Measurements from ENCODE around the gene PRKCE. TPM values are rescaled to one million over a fixed set of nuclear protein-coding genes. Genes with fewer than 3 reads are reported as not detected.

PRKCE gene
- total RNA-seq, 1 experiment from 2014 or later = 1.3 TPM

DNA sequence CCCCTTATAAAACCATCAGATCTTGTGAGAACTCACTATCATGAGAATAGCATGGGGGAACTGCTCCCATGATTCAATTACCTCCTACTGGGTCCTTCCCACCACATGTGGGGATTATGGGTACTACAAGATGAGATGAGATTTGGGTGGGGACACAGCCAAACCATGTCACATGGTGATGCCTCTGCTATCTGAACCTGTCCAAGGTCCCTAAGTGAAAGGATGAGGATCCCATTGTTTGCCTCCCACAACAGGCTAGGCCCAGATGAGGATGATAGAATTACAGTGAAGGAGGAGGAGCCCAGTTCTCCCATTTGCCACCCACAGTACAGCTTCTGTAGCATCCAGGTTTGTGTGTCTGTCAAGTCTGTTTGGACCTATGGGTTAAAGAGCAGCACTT is 65.4 kb downstream of the PRKCE start:
- H3K79me2 ChIP-seq (ENCODE audit: insufficient read depth, low read length) = no peaks in the 10 kb centered on the region
- H2BK12ac ChIP-seq (ENCODE audit: insufficient read length, low read depth, low read length) = no peak overlapping the region
- no peak overlapping the region for H3K27ac Mint-ChIP-seq
- no peak overlapping the region for H4K91ac ChIP-seq (ENCODE audit: insufficient read length, low read depth, low read length)
- no peaks in the 10 kb centered on the region for H3K79me1 ChIP-seq (ENCODE audit: insufficient read depth, low read depth, low read length, poor library complexity, severe bottlenecking)
- no peak overlapping the region for H3K23ac ChIP-seq (ENCODE audit: insufficient read length, low read depth, low read length)
- no peak overlapping the region for H3K18ac ChIP-seq (ENCODE audit: insufficient read length, low read depth, low read length)
- H2BK120ac ChIP-seq (ENCODE audit: low read depth, low read length, poor library complexity, severe bottlenecking) = no peak overlapping the region
- no peak overlapping the region for H3K27ac ChIP-seq (ENCODE audit: insufficient read length, low read depth, low read length)
- peaks cover 6% of the 10 kb centered on the region; the same call in 1 of the 2 replicates for H3K4me1 ChIP-seq (ENCODE audit: insufficient read depth, low read length)
- H3K14ac ChIP-seq (ENCODE audit: insufficient read depth, low read length) = no peak overlapping the region
- no peak for DNase-seq
- H3T11ph ChIP-seq (ENCODE audit: low read length) = no peak overlapping the region
- no peak overlapping the region for H2AFZ ChIP-seq (ENCODE audit: low read length)
- H2BK5ac ChIP-seq (ENCODE audit: insufficient read length, low read length) = no peak overlapping the region
- no peaks in the 10 kb centered on the region for H3K9me3 ChIP-seq (ENCODE audit: control insufficient read depth, low read depth, low read length)
- no peak overlapping the region for H3K4me2 ChIP-seq (ENCODE audit: insufficient read depth, insufficient read length, low read length)
- H2AK5ac ChIP-seq (ENCODE audit: insufficient read length, low read length) = no peak overlapping the region
- H3K4me3 Mint-ChIP-seq = no peak overlapping the region
- H3K9me3 Mint-ChIP-seq = no peaks in the 10 kb centered on the region; a peak in 1 of 5 replicates
- no peaks in the 10 kb centered on the region for H3K36me3 Mint-ChIP-seq (ENCODE audit: insufficient read depth in 1 of 3, low read depth in 3 of 3)
- no peak overlapping the region for H3K9ac ChIP-seq (ENCODE audit: extremely low read depth, insufficient read length, low read length)
- no peak overlapping the region for H2BK15ac ChIP-seq (ENCODE audit: low read depth, low read length)
- no peak overlapping the region for H4K5ac ChIP-seq (ENCODE audit: insufficient read length, low read depth, low read length)
- peaks cover 11 to 13% of the 10 kb centered on the region in 2 experiments for H3K4me1 Mint-ChIP-seq
- H3K27me3 ChIP-seq (ENCODE audit: insufficient read depth, low read length) = no peaks in the 10 kb centered on the region
- H4K8ac ChIP-seq (replicated peaks; ENCODE audit: insufficient read length, low read depth, low read length) = no peak overlapping the region
- no peak overlapping the region for H3K4ac ChIP-seq (ENCODE audit: low read depth, low read length)
- H3K27me3 Mint-ChIP-seq (ENCODE audit: low read depth) = no peaks in the 10 kb centered on the region; the same call in 1 of the 2 replicates
- H2BK20ac ChIP-seq (ENCODE audit: low read depth, low read length, poor library complexity, severe bottlenecking) = no peak overlapping the region
- H4K20me1 ChIP-seq (ENCODE audit: control insufficient read depth, insufficient read depth, insufficient read length) = no peaks in the 10 kb centered on the region
- TF ChIP-seq, protein P1, sequence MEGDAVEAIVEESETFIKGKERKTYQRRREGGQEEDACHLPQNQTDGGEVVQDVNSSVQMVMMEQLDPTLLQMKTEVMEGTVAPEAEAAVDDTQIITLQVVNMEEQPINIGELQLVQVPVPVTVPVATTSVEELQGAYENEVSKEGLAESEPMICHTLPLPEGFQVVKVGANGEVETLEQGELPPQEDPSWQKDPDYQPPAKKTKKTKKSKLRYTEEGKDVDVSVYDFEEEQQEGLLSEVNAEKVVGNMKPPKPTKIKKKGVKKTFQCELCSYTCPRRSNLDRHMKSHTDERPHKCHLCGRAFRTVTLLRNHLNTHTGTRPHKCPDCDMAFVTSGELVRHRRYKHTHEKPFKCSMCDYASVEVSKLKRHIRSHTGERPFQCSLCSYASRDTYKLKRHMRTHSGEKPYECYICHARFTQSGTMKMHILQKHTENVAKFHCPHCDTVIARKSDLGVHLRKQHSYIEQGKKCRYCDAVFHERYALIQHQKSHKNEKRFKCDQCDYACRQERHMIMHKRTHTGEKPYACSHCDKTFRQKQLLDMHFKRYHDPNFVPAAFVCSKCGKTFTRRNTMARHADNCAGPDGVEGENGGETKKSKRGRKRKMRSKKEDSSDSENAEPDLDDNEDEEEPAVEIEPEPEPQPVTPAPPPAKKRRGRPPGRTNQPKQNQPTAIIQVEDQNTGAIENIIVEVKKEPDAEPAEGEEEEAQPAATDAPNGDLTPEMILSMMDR (conservative IDR thresholded peaks at IDR 0.05) = no peak
- H3K23me2 ChIP-seq (ENCODE audit: insufficient read length, low read depth, low read length, poor library complexity, severe bottlenecking) = peaks cover 2% of the 10 kb centered on the region
- no peak overlapping the region for H3K56ac ChIP-seq (ENCODE audit: insufficient read length, low read depth, low read length)
